NCI-H2227 (cell line): ENCODE measurements around the gene SYNPO2.
"Not testable (repeated sequence)": the region's sequence is repeated elsewhere in the genome, so short reads cannot be mapped to it uniquely, and the experiment has no call there.

Experiments used
- DNase-seq: peaks from one replicate; lab custom pipeline; 2025; ENCODE audit not compliant: unreplicated experiment; lab: John Stamatoyannopoulos, UW

SYNPO2 gene

GRCh38 chr4:119057417-119057816, 168.8 kb downstream of the SYNPO2 start:
- DNase-seq: no peak

- no peak for DNase-seq
These were observed 170.6 kb downstream of the SYNPO2 start for GRCh38 chr4:119059221-119059620.

- not testable (repeated sequence) for DNase-seq
These were observed 178.5 kb downstream of the SYNPO2 start for GRCh38 chr4:119067125-119067524.

DNA sequence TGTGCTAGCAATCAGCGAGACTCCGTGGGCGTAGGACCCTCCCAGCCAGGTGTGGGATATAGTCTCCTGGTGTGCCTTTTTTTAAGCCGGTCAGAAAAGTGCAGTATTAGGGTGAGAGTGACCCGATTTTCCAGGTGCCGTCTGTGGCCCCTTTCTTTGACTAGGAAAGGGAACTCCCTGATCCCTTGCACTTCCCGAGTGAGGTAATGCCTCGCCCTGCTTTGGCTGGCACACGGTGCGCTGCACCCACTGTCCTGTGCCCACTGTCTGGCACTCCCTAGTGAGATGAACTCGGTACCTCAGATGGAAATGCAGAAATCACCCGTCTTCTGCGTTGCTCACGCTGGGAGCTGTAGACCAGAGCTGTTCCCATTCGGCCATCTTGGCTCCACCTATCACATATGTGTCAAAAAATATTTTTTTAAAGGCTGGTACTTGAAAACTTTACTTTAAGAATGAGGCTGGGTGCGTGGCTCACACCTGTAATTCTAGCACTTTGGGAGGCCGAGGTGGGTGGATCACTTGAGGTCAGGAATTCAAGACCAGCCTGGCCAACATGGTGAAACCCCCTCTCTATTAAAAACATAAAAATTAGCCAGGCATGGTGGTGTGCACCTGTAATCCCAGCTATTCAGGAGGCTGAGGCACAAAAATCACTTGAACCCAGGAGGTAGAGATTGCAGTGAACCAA, 179.2 kb downstream of the SYNPO2 start:
- not testable (repeated sequence) for DNase-seq

GRCh38 chr4:119068529-119068962, 179.9 kb downstream of the SYNPO2 start:
- no peak for DNase-seq

GRCh38 chr4:119070301-119070700, 181.6 kb downstream of the SYNPO2 start:
- no peak for DNase-seq

DNA sequence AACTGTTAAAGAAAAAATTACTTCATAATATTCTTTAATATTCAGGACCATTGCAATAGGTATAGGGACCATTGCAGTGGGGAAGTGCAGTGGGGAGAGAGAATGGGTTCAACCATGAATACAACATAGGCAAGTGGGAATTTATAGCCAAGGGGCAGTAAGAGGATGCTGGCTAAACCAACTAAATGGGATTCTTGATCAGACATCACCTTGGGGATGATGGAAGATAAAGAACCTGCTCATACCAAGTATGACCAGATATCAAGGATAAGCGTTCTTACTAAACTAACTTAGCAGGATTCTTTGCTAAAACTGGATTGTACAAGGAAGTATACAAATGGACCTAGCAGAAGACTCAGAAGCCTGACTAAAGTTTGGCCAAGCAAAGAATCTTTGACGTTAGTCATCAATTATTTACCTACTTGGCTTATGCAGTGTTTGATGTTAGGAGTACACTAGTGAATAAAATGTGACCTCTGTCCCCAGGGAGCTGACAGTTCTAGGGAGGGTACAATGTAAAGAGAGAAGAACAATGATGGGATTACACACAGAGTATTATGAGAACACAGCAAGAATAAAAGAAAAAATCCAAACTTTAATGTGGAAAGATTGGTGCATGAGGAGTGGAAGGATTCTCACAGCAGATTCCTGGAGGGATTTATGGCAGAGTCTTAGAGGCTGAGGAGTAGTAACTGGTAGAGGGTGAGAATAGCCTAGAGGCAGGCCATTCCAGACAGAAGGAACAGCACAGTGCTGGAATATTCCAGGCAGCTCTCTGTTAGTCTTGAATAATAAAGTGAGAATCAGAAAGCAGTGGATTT, 192.3 kb downstream of the SYNPO2 start:
- no peak for DNase-seq

- no peak for DNase-seq
These were observed 192.8 kb downstream of the SYNPO2 start for GRCh38 chr4:119081542-119081859.

- no peak for DNase-seq
These were observed 193.3 kb downstream of the SYNPO2 start for GRCh38 chr4:119081943-119082342.

DNA sequence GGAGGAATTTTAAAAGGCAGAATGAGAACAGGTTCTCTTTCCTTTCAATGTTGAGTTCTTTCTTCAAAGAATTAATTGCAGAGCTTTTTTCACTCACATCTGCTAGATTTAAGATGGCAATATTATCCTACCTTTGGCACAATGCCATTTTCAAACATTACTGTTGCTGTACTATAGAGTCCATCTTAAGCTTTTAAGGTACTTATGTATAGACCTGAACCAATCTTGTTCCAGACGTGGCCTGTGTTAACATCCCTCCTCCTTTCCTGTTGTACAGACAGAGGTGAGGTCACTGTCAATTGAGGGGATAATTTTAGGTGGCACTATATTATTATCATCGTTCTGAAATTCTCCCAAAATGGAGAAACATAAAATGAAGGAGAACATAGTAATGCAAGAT, 194.0 kb downstream of the SYNPO2 start:
- DNase-seq: peak; percentile 90

GRCh38 chr4:119084513-119084912, 195.9 kb downstream of the SYNPO2 start:
- DNase-seq: no peak

GRCh38 chr4:119087121-119087520, 198.5 kb downstream of the SYNPO2 start:
- DNase-seq: no peak

DNA sequence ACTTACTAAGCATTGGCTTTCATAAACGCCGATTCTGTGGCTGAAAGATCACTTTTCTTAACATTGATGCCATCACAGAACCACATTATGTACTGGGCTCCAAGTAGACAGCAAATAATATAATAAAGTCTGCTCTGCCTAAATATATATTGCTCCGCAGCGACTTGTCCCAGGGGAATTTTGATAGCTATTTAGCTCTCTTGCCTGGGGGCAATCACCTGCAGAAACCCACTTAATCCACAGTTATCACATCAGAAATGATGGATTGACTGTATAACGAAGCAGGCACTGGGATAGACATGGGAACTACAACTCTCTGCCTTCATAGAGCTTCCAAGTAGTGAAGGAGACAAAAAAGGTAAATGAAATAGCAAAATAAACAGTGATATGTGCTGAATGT, 199.0 kb downstream of the SYNPO2 start:
- DNase-seq: no peak

DNA sequence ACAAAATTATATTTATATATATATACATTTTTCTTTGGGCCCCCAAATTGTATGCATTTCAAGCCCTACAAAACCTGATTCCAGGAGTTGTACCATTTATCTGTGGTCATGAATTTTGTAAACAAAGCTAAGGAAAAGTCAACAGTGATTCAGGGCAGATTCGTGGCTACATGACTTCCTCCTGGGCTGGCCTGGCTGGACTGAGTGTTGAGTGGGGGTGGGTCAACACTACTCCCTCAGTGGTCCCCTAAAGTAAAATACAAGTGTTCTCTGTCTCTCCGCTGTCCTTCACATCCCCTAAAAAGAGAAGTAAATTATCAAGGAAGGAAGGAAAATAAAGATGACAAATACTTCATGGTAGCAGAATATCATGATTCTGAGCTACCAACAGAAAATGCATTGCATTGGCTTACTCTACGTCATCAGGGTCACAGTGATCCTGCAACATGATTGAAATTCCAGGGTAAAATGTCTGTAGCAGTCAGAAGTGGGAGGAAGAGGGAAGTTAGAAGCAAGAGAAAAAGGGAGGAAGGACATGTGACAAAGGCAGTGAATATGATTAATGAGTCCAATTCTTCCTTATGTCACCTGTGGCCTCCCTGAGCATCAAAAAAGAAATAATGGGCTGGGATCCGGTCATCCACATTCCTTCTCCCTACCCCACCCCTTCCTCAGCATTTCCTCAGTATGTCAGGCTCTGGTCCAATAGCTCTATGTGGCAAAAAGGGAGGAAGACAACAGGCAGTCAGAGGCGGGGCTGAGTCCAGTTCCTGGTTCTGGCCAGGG, 204.6 kb downstream of the SYNPO2 start:
- DNase-seq: no peak

- no peak for DNase-seq
These were observed 208.7 kb downstream of the SYNPO2 start for GRCh38 chr4:119097282-119097900.

DNA sequence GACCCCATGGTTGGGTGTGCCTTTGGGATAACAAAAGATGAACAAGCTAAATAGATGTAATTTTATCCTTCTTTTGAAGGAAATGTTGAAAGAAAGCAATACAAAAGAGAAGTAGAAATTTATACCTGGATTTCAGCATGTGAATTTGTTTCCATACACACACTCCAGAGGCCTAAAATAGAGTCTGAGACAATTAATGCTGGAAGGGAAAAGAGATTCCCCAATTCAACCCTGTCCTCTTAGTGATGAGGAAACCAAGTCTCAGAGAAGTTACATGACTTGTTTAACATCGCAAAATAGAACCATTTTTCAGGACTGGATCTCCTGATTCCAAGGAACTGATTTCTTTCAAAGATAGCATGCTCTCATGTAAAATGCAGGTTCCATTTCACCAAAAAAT, 209.7 kb downstream of the SYNPO2 start:
- DNase-seq: no peak

DNA sequence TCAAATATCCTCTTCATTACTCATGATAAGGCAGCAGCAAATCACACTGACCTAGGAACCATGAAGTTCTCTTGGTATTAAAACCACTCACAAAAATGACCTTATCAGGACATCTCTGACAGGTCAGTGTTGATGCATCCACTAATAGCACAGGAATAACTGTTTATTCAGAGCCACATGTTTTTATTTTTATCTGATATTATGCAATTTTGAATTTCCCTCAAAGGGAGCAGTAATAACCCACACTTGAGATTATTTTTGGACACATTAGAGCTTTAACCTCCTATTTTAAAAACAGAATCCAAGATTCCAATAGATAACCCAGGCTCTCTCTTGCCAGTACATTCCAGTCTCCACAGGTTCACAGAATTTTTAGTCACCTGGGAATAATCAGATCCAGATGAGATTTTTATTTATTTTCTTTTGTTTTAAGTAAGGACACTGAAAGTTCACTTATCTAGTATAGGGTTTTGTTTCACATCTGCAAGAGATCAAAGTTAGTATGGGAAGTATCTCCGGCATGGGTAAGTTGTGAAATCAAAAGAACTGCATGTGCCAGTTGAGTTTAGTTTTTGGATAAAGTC, 210.7 kb downstream of the SYNPO2 start:
- no peak for DNase-seq

DNA sequence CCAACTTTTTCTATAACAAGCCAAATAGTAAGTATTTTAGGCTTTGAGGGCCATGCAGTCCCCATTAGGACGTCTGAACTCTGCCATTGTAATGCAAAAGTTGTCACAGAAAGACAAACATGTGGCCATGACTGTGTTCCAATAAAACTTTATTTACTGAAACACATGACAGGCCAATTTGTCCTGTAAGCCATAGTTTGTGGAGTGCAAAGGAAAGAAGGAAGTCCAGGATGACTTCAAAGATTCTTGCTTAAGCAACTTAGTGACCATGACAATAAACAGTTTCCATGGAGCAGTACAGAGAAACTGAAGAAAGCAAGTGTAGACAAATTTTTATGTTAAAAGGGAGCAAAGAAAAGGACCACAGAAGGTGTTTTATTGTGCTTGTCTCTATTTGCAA, 212.0 kb downstream of the SYNPO2 start:
- no peak for DNase-seq

DNA sequence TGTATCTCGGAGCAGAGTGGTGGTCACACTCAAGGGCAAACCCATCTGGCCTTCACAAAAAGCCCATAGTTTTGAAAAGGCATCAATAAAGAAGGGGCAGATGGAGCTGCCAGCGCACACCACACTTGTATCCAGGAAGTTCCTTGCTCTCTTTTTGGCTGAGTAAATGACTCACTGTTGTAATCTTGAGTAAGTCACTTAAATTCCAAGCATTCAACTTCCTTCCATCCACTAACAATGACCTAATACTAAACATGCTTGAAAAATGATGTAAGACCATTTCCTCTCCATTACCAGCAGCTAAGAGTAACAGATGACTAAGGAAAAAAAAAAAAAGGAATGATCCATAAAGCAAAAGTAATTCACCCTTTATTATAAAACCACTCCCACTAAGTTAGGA, 214.6 kb downstream of the SYNPO2 start:
- no peak for DNase-seq

- DNase-seq: no peak
These were observed 216.1 kb downstream of the SYNPO2 start for GRCh38 chr4:119104644-119105273.

- DNase-seq: no peak
These were observed 217.0 kb downstream of the SYNPO2 start for GRCh38 chr4:119105605-119106004.
